K562 (cell line): Measurements from ENCODE around the gene ARID4B. TPM values are rescaled to one million over a fixed set of nuclear protein-coding genes. Genes with fewer than 3 reads are reported as not detected.

Experiments
- GATAD2A ChIP-seq: fragments of 450-650 bp; IDR thresholded peaks from 2 replicates; pipeline ENCODE4 v1.6.1; 2017
- MAFG ChIP-seq: fragments of 450-650 bp; conservative IDR thresholded peaks from 2 replicates; pipeline ENCODE4 v1.6.1; 2016; ENCODE audit warnings: missing genetic modification characterization, missing compliant biosample characterization
- OTX1 ChIP-seq: fragments of 450-650 bp; formaldehyde crosslinking; IDR thresholded peaks from 2 replicates; pipeline ENCODE4 v1.4.0; 2022; ENCODE audit warnings: mild to moderate bottlenecking
- PURB ChIP-seq: sonication (generic); formaldehyde crosslinking; IDR thresholded peaks from 2 replicates; pipeline ENCODE4 v1.9.0; 2021; ENCODE audit warnings: low read depth, mild to moderate bottlenecking, missing genetic modification reagents
- SMARCE1 ChIP-seq: fragments of 450-650 bp; IDR thresholded peaks from 2 replicates; pipeline ENCODE4 v1.7.1; 2016; ENCODE audit warnings: mild to moderate bottlenecking
- TARDBP ChIP-seq: fragments of 450-650 bp; IDR thresholded peaks from 2 replicates; pipeline ENCODE4 v1.6.1; 2016
- ZNF696 ChIP-seq: fragments of 250-450 bp; sonication (Bioruptor Pico); conservative IDR thresholded peaks from 2 replicates; pipeline ENCODE4 v1.4.0; 2020; ENCODE audit warnings: mild to moderate bottlenecking, moderate library complexity
- polyA plus RNA-seq, 8 experiments: library from polyadenylated mRNA; depleted of rRNA in 4 of 8; stranded (reverse) in 5 of 8; unstranded in 3 of 8; fragments of >200 nt; fragmentation: Nextera tagmentation in 2 of 8; fragmentation: Illumina TruSeq in 1 of 8; extraction: Ambion mirVana in 2 of 8; extraction: Trizol in 1 of 8; gene quantifications; 2 replicates each; pipeline versions ENCODE4 v1.2.1 to v1.2.3, GENCODE V29; 2011 to 2014; ENCODE audit warnings: inconsistent platforms in 1 of 8, missing spikeins in 1 of 8
- total RNA-seq, 7 experiments: library from RNA; depleted of rRNA in 6 of 7; stranded (reverse); fragments of >200 nt in 6 of 7; fragmentation: Illumina TruSeq in 2 of 7; extraction: Trizol in 2 of 7; gene quantifications; 2 replicates each; pipeline versions ENCODE4 v1.2.1 to v1.2.3, GENCODE V29; 2011 to 2021; ENCODE audit warnings: low replicate concordance in 1 of 7
- TF ChIP-seq, protein P1 (sequence below): sonication (generic); formaldehyde crosslinking; IDR thresholded peaks from 2 replicates; pipeline ENCODE4 v1.8.1; 2023; ENCODE audit warnings: missing genetic modification reagents, mild to moderate bottlenecking, borderline replicate concordance
- TF ChIP-seq, protein P2 (sequence below): sonication (generic); formaldehyde crosslinking; IDR thresholded peaks from 2 replicates; pipeline ENCODE4 v1.8.0; 2023; ENCODE audit warnings: mild to moderate bottlenecking, missing genetic modification reagents
- TF ChIP-seq, protein P3 (sequence below), 2 experiments: fragments of 450-650 bp; formaldehyde crosslinking in 1 of 2; IDR thresholded peaks; 2 replicates each; pipeline versions ENCODE4 v1.4.0 to v1.6.1; 2014 to 2020; ENCODE audit warnings: mild to moderate bottlenecking in 2 of 2, borderline replicate concordance in 1 of 2, low read depth in 1 of 2

Gene ARID4B
- total and polyA plus RNA-seq, 9 of the 15 experiments (the other 6 are each of a cell fraction or from before 2014, with no cell fraction given): 8.4 to 38.9 (median 18.5) TPM

DNA sequence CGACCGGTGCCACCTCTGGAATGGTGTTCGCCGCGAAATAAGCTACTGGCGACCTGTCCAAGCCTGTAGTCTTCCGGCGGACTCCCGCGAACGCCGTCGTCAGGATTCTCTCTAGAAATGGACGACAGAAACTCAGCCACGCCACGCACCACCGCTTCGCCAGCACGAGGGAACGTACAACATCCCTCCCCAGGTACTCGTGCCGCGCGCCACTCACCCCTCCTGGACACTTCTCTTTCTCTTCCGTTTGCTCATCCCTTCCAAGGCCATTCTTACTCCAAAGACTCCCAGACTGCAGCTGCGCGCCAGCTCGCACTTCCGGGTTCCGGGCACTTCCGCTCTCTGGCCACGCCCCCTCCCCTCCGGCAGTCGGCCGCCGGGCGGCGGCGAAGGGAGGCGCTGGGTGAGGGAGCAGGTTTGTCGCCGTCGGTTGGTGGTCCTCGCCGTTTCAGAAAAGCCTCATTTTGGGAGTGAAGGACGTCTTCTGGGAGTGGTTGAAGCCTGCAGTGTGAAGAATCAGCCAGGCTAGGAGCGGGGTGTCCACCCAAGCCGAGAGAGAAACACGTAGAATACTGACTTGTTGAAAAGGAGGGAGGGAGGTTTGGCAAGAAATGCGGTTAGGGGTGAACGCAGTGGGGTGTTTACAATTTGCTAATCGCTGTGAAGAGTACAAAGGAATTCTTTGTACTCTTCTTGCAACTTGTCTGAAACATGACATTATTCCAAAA lies 166.9 kb downstream of the ARID4B start, which contains the start of gene RBM34 (continued):
- TF ChIP-seq, protein P1, sequence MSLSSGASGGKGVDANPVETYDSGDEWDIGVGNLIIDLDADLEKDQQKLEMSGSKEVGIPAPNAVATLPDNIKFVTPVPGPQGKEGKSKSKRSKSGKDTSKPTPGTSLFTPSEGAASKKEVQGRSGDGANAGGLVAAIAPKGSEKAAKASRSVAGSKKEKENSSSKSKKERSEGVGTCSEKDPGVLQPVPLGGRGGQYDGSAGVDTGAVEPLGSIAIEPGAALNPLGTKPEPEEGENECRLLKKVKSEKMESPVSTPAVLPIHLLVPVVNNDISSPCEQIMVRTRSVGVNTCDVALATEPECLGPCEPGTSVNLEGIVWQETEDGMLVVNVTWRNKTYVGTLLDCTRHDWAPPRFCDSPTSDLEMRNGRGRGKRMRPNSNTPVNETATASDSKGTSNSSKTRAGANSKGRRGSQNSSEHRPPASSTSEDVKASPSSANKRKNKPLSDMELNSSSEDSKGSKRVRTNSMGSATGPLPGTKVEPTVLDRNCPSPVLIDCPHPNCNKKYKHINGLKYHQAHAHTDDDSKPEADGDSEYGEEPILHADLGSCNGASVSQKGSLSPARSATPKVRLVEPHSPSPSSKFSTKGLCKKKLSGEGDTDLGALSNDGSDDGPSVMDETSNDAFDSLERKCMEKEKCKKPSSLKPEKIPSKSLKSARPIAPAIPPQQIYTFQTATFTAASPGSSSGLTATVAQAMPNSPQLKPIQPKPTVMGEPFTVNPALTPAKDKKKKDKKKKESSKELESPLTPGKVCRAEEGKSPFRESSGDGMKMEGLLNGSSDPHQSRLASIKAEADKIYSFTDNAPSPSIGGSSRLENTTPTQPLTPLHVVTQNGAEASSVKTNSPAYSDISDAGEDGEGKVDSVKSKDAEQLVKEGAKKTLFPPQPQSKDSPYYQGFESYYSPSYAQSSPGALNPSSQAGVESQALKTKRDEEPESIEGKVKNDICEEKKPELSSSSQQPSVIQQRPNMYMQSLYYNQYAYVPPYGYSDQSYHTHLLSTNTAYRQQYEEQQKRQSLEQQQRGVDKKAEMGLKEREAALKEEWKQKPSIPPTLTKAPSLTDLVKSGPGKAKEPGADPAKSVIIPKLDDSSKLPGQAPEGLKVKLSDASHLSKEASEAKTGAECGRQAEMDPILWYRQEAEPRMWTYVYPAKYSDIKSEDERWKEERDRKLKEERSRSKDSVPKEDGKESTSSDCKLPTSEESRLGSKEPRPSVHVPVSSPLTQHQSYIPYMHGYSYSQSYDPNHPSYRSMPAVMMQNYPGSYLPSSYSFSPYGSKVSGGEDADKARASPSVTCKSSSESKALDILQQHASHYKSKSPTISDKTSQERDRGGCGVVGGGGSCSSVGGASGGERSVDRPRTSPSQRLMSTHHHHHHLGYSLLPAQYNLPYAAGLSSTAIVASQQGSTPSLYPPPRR (CRISPR knock-in tag): peak; percentile 36; the same call in 1 of the 2 replicates
- TF ChIP-seq SMARCE1 (peak; percentile 52; the same call in 1 of the 2 replicates), TARDBP (peak; percentile 48; the same call in 1 of the 2 replicates), OTX1 (CRISPR knock-in tag) (peak; percentile 92), ZNF696 (no peak), PURB (CRISPR knock-in tag) (no peak), MAFG (tag) (no peak), GATAD2A (peak; percentile 71; the same call in 1 of the 2 replicates)
- TF ChIP-seq, protein P2, sequence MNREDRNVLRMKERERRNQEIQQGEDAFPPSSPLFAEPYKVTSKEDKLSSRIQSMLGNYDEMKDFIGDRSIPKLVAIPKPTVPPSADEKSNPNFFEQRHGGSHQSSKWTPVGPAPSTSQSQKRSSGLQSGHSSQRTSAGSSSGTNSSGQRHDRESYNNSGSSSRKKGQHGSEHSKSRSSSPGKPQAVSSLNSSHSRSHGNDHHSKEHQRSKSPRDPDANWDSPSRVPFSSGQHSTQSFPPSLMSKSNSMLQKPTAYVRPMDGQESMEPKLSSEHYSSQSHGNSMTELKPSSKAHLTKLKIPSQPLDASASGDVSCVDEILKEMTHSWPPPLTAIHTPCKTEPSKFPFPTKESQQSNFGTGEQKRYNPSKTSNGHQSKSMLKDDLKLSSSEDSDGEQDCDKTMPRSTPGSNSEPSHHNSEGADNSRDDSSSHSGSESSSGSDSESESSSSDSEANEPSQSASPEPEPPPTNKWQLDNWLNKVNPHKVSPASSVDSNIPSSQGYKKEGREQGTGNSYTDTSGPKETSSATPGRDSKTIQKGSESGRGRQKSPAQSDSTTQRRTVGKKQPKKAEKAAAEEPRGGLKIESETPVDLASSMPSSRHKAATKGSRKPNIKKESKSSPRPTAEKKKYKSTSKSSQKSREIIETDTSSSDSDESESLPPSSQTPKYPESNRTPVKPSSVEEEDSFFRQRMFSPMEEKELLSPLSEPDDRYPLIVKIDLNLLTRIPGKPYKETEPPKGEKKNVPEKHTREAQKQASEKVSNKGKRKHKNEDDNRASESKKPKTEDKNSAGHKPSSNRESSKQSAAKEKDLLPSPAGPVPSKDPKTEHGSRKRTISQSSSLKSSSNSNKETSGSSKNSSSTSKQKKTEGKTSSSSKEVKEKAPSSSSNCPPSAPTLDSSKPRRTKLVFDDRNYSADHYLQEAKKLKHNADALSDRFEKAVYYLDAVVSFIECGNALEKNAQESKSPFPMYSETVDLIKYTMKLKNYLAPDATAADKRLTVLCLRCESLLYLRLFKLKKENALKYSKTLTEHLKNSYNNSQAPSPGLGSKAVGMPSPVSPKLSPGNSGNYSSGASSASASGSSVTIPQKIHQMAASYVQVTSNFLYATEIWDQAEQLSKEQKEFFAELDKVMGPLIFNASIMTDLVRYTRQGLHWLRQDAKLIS (CRISPR knock-in tag): peak; percentile 74
- TF ChIP-seq, protein P3, sequence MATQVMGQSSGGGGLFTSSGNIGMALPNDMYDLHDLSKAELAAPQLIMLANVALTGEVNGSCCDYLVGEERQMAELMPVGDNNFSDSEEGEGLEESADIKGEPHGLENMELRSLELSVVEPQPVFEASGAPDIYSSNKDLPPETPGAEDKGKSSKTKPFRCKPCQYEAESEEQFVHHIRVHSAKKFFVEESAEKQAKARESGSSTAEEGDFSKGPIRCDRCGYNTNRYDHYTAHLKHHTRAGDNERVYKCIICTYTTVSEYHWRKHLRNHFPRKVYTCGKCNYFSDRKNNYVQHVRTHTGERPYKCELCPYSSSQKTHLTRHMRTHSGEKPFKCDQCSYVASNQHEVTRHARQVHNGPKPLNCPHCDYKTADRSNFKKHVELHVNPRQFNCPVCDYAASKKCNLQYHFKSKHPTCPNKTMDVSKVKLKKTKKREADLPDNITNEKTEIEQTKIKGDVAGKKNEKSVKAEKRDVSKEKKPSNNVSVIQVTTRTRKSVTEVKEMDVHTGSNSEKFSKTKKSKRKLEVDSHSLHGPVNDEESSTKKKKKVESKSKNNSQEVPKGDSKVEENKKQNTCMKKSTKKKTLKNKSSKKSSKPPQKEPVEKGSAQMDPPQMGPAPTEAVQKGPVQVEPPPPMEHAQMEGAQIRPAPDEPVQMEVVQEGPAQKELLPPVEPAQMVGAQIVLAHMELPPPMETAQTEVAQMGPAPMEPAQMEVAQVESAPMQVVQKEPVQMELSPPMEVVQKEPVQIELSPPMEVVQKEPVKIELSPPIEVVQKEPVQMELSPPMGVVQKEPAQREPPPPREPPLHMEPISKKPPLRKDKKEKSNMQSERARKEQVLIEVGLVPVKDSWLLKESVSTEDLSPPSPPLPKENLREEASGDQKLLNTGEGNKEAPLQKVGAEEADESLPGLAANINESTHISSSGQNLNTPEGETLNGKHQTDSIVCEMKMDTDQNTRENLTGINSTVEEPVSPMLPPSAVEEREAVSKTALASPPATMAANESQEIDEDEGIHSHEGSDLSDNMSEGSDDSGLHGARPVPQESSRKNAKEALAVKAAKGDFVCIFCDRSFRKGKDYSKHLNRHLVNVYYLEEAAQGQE (IDR thresholded peaks at IDR 0.05; ENCODE audit: borderline replicate concordance): peak; percentile 17; the same call in 1 of the 2 replicates
- TF ChIP-seq, protein P3 (CRISPR knock-in tag; IDR thresholded peaks at IDR 0.05; ENCODE audit: low read depth): peak; percentile 61; the same call in 1 of the 2 replicates
